Fibroblast of mammary gland (primary cell): Measurements from ENCODE around the gene MAP3K21.

ENCODE experiments used
- DNase-seq: peaks from one replicate; pipeline ENCODE4 v3.0.0-alpha.2; 2010; ENCODE audit warnings: low read depth
- H3K4me3 ChIP-seq: 2 replicates; pipeline ENCODE4 v1.5.1; 2011; ENCODE audit warnings: low read depth, mild to moderate bottlenecking, low read length, moderate library complexity; ENCODE audit not compliant: control insufficient read depth
- TF ChIP-seq, protein P1 (sequence below): conservative IDR thresholded peaks from 2 replicates; pipeline ENCODE4 v1.5.1; 2011; ENCODE audit warnings: low read depth, low read length, inconsistent platforms; ENCODE audit not compliant: control insufficient read depth, insufficient read depth

Gene MAP3K21

DNA sequence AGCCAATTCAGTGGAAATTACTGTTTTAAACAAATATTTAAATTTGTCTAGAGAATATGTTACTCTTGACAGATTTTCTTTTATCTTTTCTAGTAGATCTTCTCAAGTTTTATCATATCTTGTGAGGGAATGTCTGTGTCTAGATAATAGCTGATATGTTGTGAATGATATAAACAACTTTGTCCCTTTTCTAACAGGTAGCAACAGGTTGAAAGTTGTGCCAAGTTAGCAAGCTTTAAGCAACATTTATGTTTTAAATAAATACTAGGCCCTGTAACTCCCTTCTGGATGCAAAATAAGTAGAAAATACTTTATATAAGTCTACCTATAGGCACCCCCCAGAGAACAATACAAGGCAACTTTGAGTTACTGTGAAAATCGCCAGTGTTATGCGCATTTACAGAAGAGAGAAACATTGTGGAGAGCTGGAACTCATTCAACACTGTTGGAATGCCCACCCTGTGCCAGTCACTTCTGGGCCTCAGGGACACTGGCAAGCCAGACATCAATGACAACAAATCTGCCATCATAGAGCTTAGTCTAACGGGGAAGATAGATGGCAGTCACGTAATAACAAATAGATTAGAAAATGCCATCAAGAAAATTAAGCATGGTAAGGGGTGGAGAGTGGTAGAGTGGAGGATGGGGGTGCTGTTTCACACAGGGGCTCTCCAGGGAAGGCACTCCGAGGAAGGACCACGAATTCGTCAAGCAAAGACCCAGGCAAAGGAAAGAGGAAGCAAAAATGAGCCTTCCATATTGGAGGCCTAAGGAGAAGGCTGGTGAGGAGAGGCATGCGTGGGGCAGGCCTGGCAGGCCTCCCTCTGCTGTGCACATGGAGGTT is 4.4 kb downstream of the MAP3K21 start:
- H3K4me3 ChIP-seq = no peak overlapping the region
- no peak for DNase-seq
- TF ChIP-seq, protein P1, sequence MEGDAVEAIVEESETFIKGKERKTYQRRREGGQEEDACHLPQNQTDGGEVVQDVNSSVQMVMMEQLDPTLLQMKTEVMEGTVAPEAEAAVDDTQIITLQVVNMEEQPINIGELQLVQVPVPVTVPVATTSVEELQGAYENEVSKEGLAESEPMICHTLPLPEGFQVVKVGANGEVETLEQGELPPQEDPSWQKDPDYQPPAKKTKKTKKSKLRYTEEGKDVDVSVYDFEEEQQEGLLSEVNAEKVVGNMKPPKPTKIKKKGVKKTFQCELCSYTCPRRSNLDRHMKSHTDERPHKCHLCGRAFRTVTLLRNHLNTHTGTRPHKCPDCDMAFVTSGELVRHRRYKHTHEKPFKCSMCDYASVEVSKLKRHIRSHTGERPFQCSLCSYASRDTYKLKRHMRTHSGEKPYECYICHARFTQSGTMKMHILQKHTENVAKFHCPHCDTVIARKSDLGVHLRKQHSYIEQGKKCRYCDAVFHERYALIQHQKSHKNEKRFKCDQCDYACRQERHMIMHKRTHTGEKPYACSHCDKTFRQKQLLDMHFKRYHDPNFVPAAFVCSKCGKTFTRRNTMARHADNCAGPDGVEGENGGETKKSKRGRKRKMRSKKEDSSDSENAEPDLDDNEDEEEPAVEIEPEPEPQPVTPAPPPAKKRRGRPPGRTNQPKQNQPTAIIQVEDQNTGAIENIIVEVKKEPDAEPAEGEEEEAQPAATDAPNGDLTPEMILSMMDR = no peak

DNA sequence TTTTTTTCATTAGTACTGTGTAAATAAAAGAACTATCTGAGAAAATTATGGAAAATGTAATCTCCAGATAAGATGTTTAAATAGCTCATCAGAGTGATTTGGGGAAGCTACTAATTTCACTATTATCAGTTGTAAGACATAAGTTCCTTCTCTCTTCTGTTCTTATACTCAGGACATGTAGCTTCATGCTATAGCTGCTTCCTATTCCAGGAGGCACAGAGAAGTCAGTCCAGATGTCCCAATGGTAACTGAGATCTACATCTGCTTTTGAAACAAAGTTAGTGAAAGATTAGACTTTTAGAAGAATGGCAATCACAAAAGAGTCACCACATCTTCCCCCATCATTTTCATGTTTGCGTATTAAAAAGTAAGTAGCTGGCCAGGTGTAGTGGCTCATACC is 5.6 kb downstream of the MAP3K21 start:
- DNase-seq = no peak
- TF ChIP-seq, protein P1 = no peak
- no peak overlapping the region for H3K4me3 ChIP-seq

DNA sequence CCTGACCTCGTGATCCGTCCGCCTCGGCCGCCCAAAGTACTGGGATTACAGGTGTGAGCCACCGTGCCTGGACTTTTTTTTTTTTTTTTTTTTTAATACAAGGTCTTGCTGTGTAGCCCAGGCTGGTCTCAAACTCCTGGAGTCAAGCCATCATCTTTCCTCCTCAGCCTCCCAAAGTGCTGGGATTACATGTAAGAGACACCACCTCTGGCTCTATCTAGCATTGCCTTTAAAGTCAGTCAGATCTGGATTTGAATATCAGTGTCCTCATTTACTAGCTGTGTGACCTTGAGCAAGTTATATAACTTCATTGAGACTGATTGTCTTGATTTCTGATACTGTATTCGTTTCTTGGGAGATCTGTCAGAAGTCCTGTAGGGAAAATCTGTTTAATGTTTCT is 6.6 kb downstream of the MAP3K21 start:
- TF ChIP-seq, protein P1 = no peak
- H3K4me3 ChIP-seq = no peak overlapping the region
- no peak for DNase-seq

DNA sequence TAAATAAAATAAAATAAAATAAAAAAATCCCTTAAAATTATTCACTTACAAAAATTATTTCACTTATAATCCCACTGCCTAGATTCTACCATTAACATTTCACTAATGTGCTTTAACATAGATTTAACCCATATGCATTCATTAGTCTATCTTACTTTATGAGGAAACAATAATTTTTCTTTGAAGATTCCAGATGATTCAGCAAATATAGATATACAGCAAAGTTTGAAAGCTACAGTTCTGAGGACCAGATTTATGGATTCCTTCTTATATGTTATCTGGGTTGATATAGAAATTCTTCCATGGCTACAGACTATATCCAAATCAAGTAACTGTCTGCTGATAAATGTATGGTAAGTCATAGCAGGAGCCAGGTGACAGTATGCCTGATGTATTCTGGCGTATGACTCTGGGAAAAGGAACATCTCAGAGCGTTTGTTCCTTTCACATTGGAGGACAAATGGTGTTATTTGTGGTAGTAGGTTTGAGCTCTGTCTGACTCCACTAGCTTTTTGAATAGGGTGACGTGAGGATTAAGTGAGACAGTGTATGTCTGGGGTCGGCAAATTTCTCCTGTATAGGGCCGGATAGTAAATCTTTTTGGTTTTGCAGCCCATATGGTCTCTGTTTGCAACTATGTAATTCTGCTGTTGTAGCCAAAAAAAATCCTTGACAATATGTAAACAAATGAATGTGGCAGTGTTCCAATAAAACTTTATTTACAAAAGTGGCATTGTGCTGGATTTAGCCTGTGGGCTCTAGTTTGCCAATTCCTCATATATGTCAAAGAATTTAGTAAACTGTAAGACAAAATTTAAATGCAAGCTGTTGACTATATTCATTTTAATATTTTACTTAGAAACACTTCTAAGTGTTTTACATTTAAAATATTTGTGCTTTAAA is 9.3 kb downstream of the MAP3K21 start:
- no peak for DNase-seq
- TF ChIP-seq, protein P1 = no peak
- no peak overlapping the region for H3K4me3 ChIP-seq

DNA sequence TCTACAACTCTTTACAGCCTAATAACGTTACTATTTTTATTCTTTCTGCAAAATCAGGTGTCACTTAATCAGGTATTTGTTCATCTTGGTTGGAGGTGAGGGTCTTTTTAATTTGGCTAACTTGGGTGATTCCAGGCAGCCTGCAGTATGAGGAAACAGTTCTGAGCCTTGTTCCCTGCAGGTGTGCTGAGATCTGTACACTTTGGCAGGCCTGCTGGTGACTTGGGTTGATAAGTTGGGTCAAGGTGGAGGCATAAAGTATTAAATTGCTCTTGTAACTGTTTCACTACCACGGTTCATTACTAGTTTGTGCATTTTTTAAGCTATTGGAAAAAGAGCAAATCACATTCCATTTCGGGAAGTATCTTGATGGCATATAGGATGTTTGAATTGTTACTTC is 10.0 kb downstream of the MAP3K21 start:
- TF ChIP-seq, protein P1 = no peak
- no peak for DNase-seq
- no peak overlapping the region for H3K4me3 ChIP-seq

DNA sequence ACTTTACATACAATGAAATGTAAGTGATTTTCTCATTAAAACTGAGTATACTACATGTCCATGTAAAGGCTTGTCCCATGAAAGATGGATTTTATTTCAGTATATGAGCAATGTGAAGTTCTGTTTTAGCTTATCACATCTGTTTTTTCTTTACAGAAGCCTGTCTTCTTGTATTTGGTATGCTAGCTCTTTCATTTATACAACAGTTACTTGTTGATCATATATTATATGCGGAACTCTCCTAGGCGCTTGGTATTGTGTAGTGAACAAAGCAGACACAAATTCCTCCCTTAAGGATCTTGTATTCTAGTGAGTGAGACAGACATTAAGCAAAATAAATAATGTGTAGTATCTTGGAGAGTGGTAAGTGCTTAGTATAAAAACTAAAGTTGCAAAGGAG is 10.6 kb downstream of the MAP3K21 start:
- no peak for DNase-seq
- TF ChIP-seq, protein P1 = no peak
- no peak overlapping the region for H3K4me3 ChIP-seq
